Endothelial cell of umbilical vein (primary cell): Measurements from ENCODE around the gene GPR17. TPM values are rescaled to one million over a fixed set of nuclear protein-coding genes. Genes with fewer than 3 reads are reported as not detected.

Experiments used
- BruUV-seq: library from RNA; stranded (reverse); fragments of 400-500 nt; replicated peaks from 2 replicates; lab custom pipeline; 2021; lab: Mats Ljungman, UMichigan
- CTCF ChIA-PET: fragments of 300-600, 350-600 bp; sonication (Branson Sonifier 250); formaldehyde crosslinking; loops from one replicate; lab custom pipeline; 2021; ENCODE audit warnings: antibody characterized with exemption, inconsistent platforms; lab: Charles Lee
- POLR2A ChIA-PET: fragments of 300-600, 350-600 bp; sonication (Branson Sonifier 250); formaldehyde crosslinking; loops from one replicate; lab custom pipeline; 2021; ENCODE audit warnings: antibody characterized with exemption, inconsistent platforms; lab: Charles Lee
- DNase-seq: peaks from one replicate; pipeline ENCODE4 v3.0.0-alpha.2; 2011; ENCODE audit warnings: low read depth, low spot score
- FAIRE-seq: peaks from 2 replicates; lab custom pipeline; 2011; peaks lifted over from hg19 to GRCh38; lab: Jason Lieb, UNC
- H2AFZ ChIP-seq: 2 replicates; pipeline ENCODE4 v1.6.0; 2012; ENCODE audit warnings: low read depth, low read length, control low read depth, inconsistent platforms
- H3K27ac ChIP-seq: 2 replicates; pipeline ENCODE4 v1.5.1; 2011; ENCODE audit warnings: low read depth, mild to moderate bottlenecking, control low read depth, low read length, moderate library complexity; ENCODE audit not compliant: insufficient read depth
- H3K27me3 ChIP-seq, 2 experiments: 2 replicates each; pipeline versions ENCODE4 v1.6.0 to v1.6.1; 2011; ENCODE audit warnings: low read length in 2 of 2, mixed read lengths in 1 of 2; ENCODE audit not compliant: control insufficient read depth in 2 of 2, insufficient read depth in 2 of 2
- H3K36me3 ChIP-seq, 2 experiments: 2 replicates in 1 of 2; 3 replicates in 1 of 2; pipeline ENCODE4 v1.5.1; 2011; ENCODE audit warnings: low read length in 2 of 2, mild to moderate bottlenecking in 1 of 2, moderate library complexity in 1 of 2; ENCODE audit not compliant: control insufficient read depth in 2 of 2, insufficient read depth in 2 of 2; ENCODE audit errors: extremely low read depth in 1 of 2
- H3K4me1 ChIP-seq: 3 replicates; pipeline ENCODE4 v1.5.1; 2011; ENCODE audit warnings: mild to moderate bottlenecking, low read length; ENCODE audit not compliant: control insufficient read depth, insufficient read depth; ENCODE audit errors: extremely low read depth
- H3K4me2 ChIP-seq: 2 replicates; pipeline ENCODE4 v1.6.1; 2011; ENCODE audit warnings: low read length, control low read depth, mixed read lengths; ENCODE audit not compliant: insufficient read depth
- H3K4me3 ChIP-seq, 3 experiments: fragments of 200-600 bp in 1 of 3; sonication (generic), shearing (Covaris generic) in 1 of 3; replicated peaks in 1 of 3; 2 replicates each; pipeline ENCODE4 v1.5.1; 2011 to 2016; ENCODE audit warnings: control low read depth in 3 of 3, low read length in 3 of 3, mild to moderate bottlenecking in 2 of 3, inconsistent platforms in 1 of 3, low read depth in 1 of 3, moderate library complexity in 1 of 3; ENCODE audit not compliant: insufficient read depth in 1 of 3
- H3K79me2 ChIP-seq: 2 replicates; pipeline ENCODE4 v1.6.0; 2012; ENCODE audit warnings: low read length, inconsistent platforms; ENCODE audit not compliant: control insufficient read depth, insufficient read depth
- H3K9ac ChIP-seq: replicated peaks from 2 replicates; pipeline ENCODE3; 2011; ENCODE audit warnings: low read length, control low read depth; ENCODE audit not compliant: insufficient read depth; ENCODE audit errors: extremely low read depth
- H3K9me1 ChIP-seq: replicated peaks from 3 replicates; pipeline ENCODE4 v1.6.0; 2011; ENCODE audit warnings: mild to moderate bottlenecking, low read length; ENCODE audit not compliant: control insufficient read depth, insufficient read depth; ENCODE audit errors: extremely low read depth
- H3K9me3 ChIP-seq: replicated peaks from 2 replicates; pipeline ENCODE4 v1.5.1; 2012; ENCODE audit warnings: low read length, inconsistent platforms; ENCODE audit not compliant: control insufficient read depth, insufficient read depth
- H4K20me1 ChIP-seq: replicated peaks from 2 replicates; pipeline ENCODE3; 2011; ENCODE audit warnings: mild to moderate bottlenecking, low read length; ENCODE audit not compliant: control insufficient read depth, insufficient read depth; ENCODE audit errors: extremely low read depth
- CTCF ChIP-seq, 2 donors: IDR thresholded peaks; 1 replicate in 1 of 2; 2 replicates in 1 of 2; pipeline ENCODE4 v1.5.1; 2011; ENCODE audit warnings: low read length in 2 of 2, mild to moderate bottlenecking in 2 of 2, moderate library complexity in 2 of 2, control low read depth in 1 of 2, inconsistent platforms in 1 of 2, low read depth in 1 of 2; ENCODE audit not compliant: insufficient read depth in 1 of 2; ENCODE audit errors: extremely low read depth in 1 of 2
- EZH2 ChIP-seq: IDR thresholded peaks from 2 replicates; pipeline ENCODE4 v1.6.1; 2012; ENCODE audit warnings: borderline replicate concordance, low read depth, mild to moderate bottlenecking, moderate library complexity, low read length, inconsistent platforms; ENCODE audit not compliant: severe bottlenecking
- FOS ChIP-seq: IDR thresholded peaks from 2 replicates; pipeline ENCODE4 v1.6.1; 2011; ENCODE audit warnings: mild to moderate bottlenecking, low read length, moderate library complexity, borderline replicate concordance; ENCODE audit not compliant: insufficient read depth
- GATA2 ChIP-seq: IDR thresholded peaks from 2 replicates; pipeline ENCODE4 v1.7.0; 2011; ENCODE audit warnings: low read depth, mild to moderate bottlenecking, moderate library complexity, mixed read lengths, low read length; ENCODE audit not compliant: insufficient read length, insufficient read depth
- JUN ChIP-seq: IDR thresholded peaks from 2 replicates; pipeline ENCODE4 v1.6.1; 2011; ENCODE audit warnings: borderline replicate concordance, low read depth; ENCODE audit not compliant: insufficient read length, insufficient read depth
- MAX ChIP-seq: IDR thresholded peaks from 2 replicates; pipeline ENCODE4 v1.6.1; 2011; ENCODE audit not compliant: insufficient read depth, insufficient read length
- MYC ChIP-seq: IDR thresholded peaks from one replicate; pipeline ENCODE4 v1.6.1; 2011; ENCODE audit warnings: mild to moderate bottlenecking, low read depth, low read length
- POLR2A ChIP-seq: IDR thresholded peaks from 2 replicates; pipeline ENCODE4 v1.6.1; 2012; ENCODE audit warnings: low read depth, mild to moderate bottlenecking, control low read depth, low read length
- POLR2AphosphoS5 ChIP-seq: IDR thresholded peaks from 2 replicates; pipeline ENCODE4 v1.6.1; 2012; ENCODE audit warnings: low read depth, mild to moderate bottlenecking, control low read depth, low read length, moderate library complexity; ENCODE audit not compliant: insufficient read depth
- dilution Hi-C: fragments of 300-500 bp; cut with MboI; formaldehyde crosslinking; loops from one replicate; pipeline ENCODE4 v1.15.0; 2019; ENCODE audit warnings: low sequenced_read_pairs; ENCODE audit not compliant: extremely low pct_ligation_motif_present
- intact Hi-C: fragments of 100-400 bp; cut with micrococcal nuclease; formaldehyde crosslinking; loops from one replicate; pipeline ENCODE4 v1.10.0; 2022
- polyA plus RNA-seq, 4 experiments: library from polyadenylated mRNA; depleted of rRNA in 3 of 4; stranded (reverse) in 3 of 4; unstranded in 1 of 4; fragments of >200 nt; gene quantifications; 2 replicates each; pipeline versions ENCODE4 v1.2.1 to v1.2.3, GENCODE V29; 2011 to 2012; ENCODE audit warnings: missing spikeins in 1 of 4
- total RNA-seq: library from RNA; stranded (reverse); gene quantifications from 2 replicates; pipeline ENCODE4 v1.2.3, GENCODE V29; 2021

GPR17 gene
- total and polyA plus RNA-seq, 2 donors (not counting 3 experiments of a cell fraction or from before 2014, with no cell fraction given) = 0.10 TPM; not detected in 1

GRCh38 chr2:127654084-127654837, 8.3 kb downstream of the GPR17 start:
- CTCF ChIA-PET = interaction anchor here (1.5 to 12.1 kb wide), 3 partner anchors 42 to 62 kb away, joined by 3 to 424 read pairs (median 5); no protein-coding TSS in a partner anchor
- H3K4me3 ChIP-seq = no peak overlapping the region
- no peaks in the 10 kb centered on the region for H3K79me2 ChIP-seq
- no peak overlapping the region for H3K27ac ChIP-seq
- dilution Hi-C loops (no loop called here), intact Hi-C loops (no loop called here)
- no peak overlapping the region for H3K9ac ChIP-seq
- no peak for DNase-seq
- no peaks in the 10 kb centered on the region for H3K27me3 ChIP-seq
- FAIRE-seq = no peak
- BruUV-seq = no TSS peak
- no peaks in the 10 kb centered on the region for H3K9me3 ChIP-seq
- peaks cover 0 to 9% of the 10 kb centered on the region in 2 experiments for H3K36me3 ChIP-seq
- H3K4me2 ChIP-seq = no peak overlapping the region
- POLR2A ChIA-PET = no interaction called here
- TF ChIP-seq POLR2A (no peak), GATA2 (no peak), MYC (no peak), FOS (no peak), EZH2 (no peak), JUN (no peak), POLR2AphosphoS5 (no peak)
- no peaks in the 10 kb centered on the region for H3K9me1 ChIP-seq
- no peak overlapping the region for H2AFZ ChIP-seq
- no peaks in the 10 kb centered on the region for H4K20me1 ChIP-seq
- H3K4me1 ChIP-seq = peaks cover 8% of the 10 kb centered on the region

DNA sequence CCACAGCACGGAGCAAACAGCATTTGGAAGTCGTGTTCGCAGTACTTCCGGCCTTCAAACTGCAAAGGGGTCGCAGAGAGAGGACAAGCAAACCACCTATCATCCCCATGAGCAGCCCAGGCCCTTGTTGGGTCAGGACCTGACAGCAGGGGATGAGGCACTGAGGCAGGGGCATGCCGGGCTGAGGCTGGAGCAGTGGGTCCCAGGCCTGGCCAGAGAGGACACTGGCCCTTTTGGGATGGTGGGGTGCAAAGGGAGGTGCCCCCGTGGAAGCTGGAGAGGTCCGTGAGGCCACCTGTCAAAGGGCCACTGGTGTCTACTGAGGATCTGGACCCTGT, 8.9 kb downstream of the GPR17 start:
- CTCF ChIA-PET = interaction anchor here (1.5 to 12.1 kb wide), 3 partner anchors 41 to 62 kb away, joined by 3 to 424 read pairs (median 5); no protein-coding TSS in a partner anchor
- no peak overlapping the region for H3K4me2 ChIP-seq
- no peak overlapping the region for H2AFZ ChIP-seq
- no peaks in the 10 kb centered on the region for H3K79me2 ChIP-seq
- no peaks in the 10 kb centered on the region for H3K27me3 ChIP-seq
- intact Hi-C loops (no loop called here), dilution Hi-C loops (no loop called here)
- BruUV-seq = no TSS peak
- TF ChIP-seq FOS (no peak), EZH2 (no peak), POLR2AphosphoS5 (no peak), MAX (no peak), MYC (no peak), GATA2 (no peak), JUN (no peak), POLR2A (no peak), CTCF (IDR thresholded peaks at IDR 0.05; ENCODE audit: extremely low read depth in 1 of 2, insufficient read depth in 1 of 2, low read depth in 1 of 2, low read length in 2 of 2) (no peak)
- H3K36me3 ChIP-seq = peaks cover 0 to 9% of the 10 kb centered on the region in 2 experiments
- DNase-seq = no peak
- H3K27ac ChIP-seq = no peak overlapping the region
- H3K4me1 ChIP-seq = peaks cover 12% of the 10 kb centered on the region
- no peaks in the 10 kb centered on the region for H4K20me1 ChIP-seq
- no peak overlapping the region for H3K4me3 ChIP-seq
- H3K9ac ChIP-seq = no peak overlapping the region
- POLR2A ChIA-PET = no interaction called here
- no peaks in the 10 kb centered on the region for H3K9me3 ChIP-seq
- FAIRE-seq = no peak
- no peaks in the 10 kb centered on the region for H3K9me1 ChIP-seq
